SHP77 (cell line): Measurements from ENCODE around the gene CCNB1IP1.
"Not testable (repeated sequence)": the region's sequence is repeated elsewhere in the genome, so short reads cannot be mapped to it uniquely, and the experiment has no call there.

Experiments used
- DNase-seq, 2 experiments: peaks; one replicate each; lab custom pipeline; 2025; lab: John Stamatoyannopoulos, UW

The CCNB1IP1 gene, protein sequence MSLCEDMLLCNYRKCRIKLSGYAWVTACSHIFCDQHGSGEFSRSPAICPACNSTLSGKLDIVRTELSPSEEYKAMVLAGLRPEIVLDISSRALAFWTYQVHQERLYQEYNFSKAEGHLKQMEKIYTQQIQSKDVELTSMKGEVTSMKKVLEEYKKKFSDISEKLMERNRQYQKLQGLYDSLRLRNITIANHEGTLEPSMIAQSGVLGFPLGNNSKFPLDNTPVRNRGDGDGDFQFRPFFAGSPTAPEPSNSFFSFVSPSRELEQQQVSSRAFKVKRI

DNA sequence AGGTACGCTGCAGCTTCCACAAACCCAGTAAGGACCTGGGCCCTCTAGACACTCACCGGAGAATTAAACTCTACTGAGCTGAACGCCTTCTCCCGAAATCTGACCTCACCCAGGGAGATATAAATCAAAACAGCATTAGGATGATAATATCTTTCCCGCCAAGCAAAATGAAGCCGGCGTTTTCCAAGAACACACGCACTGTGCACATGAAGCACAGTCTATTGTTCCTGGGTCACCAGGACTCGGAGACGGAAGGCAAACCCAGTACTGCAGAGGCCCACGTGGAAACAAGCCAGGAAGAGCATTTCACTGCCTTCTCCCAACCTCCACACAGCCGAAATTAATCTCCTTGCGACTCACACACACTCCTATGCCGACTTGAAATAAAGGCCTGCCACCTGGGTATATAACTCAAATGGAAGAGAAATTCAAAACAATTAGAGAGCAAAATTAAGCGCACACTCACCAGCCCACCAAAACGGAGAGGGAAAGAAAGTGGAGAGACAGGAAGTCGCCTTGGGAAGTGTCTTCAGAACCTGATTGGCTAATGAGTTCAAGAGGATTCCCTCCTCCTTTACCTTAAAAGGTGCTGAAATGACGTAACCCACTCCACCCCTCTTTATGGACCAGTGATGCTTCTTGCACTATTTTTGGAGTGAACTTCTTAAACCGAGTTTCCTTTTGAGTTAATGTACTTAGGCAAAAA, at the start of gene CCNB1IP1:
Gene CCNB1IP1, minus strand, starts transcription at position 492 of the 706 bp plus-strand sequence. CDS start 16,756 bp downstream, outside the sequence.
- peak; percentile 93 to 97 for DNase-seq

DNA sequence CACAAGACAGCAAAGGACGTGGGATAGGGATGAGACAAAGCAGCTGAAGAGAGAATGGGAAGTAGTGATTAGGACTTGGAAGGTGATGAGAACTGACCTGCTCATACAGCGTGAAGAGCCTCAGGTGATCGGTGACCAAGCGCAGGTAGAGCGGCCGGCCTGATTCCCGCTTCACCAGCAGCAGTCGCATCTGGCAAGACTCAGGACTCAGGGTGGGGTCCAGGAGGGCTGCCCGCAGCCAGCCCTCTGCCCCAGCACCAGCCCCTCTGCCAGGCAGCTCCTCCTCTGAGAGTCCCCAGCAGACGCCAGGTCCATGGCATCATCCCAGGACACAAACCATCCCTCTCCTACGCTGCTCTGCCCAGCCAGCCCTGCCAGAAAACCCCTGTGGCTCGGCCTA, 49.4 kb upstream of the CCNB1IP1 start:
- DNase-seq: no peak

DNA sequence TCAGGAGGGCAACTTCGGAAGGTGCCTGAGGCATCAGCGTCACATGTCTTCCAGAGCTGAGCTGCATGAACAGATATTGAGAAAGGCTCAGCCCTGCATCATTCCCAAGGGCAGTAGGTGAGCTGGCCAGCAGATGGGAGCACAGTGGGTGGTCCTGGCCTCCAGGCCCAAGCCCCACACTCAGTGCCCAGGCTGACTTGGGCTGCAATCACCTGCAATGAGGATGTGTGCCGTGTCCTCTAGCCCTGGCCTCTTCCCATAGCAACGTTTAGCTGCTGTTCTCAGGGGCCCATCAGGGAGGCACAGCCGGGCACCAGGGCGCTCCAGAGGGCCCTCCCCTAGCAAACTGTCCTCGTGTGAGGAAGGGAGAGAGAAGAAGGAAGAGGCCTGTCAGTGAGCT, 48.3 kb upstream of the CCNB1IP1 start:
- DNase-seq: no peak

DNA sequence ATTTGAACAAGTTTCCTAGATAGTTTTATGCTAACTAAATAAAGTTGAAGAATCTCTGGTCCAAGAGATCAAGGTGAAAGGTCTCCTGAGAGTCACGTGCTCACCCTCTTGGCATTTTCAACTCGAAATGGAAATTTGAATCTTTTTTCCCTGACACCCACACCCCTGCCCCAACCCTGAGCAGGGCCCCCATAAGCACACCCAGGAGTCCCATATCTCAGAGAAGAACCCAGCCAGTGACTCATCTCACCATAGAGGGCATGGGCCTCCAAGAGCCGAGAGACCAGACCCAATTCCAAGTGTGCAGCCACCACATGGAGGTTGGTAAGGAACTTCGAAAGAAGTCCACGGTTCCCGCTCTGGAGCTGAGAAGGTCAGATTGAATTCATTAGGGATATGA, 47.6 kb upstream of the CCNB1IP1 start:
- no peak for DNase-seq

DNA sequence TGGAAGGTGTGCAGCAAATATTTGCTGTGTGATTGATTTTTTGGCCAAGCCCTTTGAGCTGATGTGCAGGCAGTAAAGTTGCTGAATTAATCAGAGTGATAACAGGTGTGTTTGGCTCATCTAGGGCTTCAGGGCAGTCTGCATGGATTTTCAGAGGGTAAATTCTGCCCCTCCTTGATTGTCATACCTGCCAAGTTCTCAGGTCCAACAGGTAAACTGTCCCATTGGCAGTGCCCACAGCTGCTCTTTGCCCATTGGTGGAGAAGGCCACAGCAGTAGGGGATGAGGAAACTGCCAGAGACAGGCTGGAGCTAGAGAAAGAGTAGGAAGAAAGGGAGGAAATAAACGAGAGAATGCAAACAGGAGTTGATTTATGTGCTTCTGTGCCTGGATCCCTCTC, 46.7 kb upstream of the CCNB1IP1 start:
- DNase-seq: no peak

DNA sequence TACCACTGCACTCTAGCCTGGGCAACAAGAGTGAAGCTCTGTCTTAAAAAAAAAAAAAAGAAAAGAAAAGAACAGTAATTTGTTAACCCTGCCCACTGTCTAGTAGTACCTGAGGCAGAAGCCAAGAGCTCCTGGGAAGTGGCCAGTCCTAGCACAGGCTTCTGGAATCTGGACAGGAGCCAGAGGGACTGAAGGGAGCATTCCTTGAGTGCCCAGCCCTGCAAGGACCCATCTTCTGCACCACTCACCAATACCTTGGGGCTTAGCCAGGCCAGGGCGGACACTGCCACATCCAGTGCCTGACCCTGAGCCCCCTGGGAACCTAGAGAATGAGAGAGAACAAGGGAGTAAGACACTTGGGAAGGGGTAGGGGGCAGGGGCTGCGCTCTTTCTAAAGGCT, 44.1 kb upstream of the CCNB1IP1 start:
- DNase-seq: no peak

DNA sequence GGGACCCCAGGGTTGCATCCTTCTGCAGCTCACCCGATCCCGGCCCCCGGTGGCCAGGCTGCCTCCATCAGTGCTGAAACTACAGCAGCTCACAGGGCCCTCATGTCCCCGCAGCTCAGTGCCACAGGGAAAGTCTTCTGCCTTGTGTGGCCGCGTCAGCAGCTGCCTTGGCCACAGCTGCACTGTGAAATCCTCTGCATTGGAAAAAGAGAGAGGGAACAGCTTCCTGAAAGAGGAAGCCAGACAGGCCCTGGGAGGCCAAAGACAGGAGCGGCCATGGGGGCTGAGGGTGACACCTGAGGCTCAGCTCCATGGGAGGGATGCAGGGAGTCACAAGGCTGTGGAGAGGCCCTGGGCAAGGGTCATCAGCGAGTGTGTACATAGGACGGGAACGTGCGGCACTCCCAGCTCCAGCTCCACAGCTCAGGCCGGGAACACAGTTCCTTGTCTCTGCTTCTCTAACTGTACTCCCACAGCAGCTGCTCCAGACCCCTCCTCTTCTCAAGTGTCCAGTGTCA, 43.1 kb upstream of the CCNB1IP1 start:
- DNase-seq: no peak

DNA sequence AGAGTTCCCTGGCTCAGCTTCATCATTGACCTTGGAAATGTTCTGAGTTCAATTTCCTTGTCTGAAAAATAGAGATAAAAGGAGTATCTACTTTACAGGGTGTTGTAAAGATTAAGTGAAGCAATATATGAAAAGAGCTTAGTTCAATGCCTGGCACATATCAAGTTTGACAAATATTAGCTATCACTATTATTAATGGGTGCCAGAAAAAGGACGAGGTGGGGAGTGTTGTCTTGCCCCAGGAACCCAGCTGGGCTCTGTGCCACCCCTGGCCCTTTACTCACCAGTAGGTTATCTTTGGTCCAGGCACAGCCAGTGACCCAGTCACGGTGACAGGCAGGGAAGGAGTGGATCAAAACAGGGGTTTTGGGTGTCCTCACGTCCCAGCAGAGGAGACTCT, 42.4 kb upstream of the CCNB1IP1 start:
- DNase-seq: no peak

DNA sequence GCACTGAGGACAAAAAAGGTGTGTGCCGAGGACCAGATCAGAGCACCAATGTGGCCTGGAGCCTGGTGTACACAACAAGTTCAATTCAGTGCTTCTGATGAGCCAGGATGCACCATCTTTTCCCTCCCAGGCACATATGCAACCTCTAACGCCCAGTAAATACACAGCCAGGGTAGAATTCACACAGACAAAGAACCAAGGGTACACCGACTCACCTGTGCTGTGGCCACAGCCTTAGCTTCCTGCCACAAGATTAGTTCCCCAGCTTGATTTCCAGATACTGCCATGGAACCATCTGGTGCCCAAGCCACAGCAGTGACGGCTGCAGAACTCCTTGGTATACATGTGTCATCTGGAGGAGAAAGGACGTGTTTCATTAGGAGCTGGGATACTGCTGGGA, 39.7 kb upstream of the CCNB1IP1 start:
- no peak for DNase-seq

DNA sequence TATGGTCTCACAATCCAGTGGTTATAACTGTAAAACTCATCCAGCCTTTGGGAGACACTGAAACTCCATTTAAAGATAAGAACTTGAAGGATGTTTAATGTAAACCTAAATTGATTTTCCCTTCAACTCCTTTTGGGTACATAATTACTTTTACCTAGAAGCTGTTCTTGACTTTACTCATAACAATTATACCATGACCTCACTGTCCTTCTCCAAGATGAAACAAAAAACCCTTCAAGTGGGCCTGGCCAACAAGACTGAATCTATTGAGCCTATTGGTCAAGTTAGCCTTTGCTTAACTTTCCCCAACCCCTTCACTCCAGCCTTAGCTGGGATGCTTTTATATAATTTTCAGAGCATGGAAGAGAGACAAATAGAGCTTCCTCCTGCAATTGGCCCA, 32.8 kb upstream of the CCNB1IP1 start:
- DNase-seq: no peak

DNA sequence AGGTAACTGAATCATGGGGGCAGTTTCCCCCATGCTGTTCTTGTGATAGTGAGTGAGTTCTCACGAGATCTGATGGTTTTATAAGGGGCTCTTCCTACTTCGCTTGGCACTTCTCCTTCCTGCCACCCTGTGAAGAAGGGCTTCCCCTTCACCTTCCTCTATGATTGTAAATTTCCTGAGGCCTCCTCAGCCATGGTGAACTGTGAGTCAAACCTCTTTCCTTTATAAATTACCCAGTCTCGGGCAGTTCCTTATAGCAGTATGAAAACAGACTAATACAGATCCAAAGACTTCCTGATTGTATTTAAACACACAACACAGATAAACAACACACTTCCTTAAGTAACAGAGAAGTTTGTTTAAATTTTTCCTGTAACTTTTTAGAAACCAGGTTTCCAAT, 25.4 kb upstream of the CCNB1IP1 start:
- not testable (repeated sequence) for DNase-seq

DNA sequence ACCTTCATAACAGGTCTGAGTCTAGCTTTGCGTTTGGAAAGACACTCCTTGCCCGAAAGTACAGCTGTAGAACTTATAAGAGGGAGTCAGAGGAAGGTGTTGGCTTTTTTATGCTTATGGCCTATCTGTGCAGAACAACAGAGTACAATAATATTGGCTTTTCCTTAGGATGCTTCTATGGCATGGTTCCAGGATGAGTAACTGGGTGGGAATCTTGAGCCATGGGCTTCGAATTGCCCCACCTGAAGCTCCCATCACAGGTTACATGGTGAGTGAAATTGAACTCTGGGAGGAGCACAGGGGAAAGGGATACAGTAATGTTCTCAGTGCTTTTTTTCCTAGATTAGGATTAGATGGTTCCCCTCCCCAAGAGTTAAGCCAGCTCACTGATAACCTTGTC, 23.3 kb upstream of the CCNB1IP1 start:
- DNase-seq: no peak

DNA sequence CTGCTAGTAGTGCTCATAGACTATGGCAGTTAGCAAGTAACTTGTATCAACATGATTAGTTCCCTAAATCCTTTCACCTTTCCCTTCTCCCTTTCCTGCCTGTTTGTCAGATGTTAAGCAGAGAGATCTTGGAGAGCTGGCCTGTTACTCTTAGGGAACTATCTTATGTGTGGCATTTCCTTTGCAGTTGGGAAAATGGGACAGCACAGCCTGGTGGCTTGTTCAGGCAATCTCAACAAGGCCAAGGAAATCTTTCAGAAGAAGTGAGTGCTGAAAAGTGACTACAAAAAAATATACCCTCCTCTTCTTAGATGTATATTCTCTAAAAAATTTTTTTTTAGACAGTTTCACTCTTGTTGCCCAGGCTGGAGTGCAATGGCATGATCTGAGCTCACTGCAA, 17.8 kb upstream of the CCNB1IP1 start:
- no peak for DNase-seq

DNA sequence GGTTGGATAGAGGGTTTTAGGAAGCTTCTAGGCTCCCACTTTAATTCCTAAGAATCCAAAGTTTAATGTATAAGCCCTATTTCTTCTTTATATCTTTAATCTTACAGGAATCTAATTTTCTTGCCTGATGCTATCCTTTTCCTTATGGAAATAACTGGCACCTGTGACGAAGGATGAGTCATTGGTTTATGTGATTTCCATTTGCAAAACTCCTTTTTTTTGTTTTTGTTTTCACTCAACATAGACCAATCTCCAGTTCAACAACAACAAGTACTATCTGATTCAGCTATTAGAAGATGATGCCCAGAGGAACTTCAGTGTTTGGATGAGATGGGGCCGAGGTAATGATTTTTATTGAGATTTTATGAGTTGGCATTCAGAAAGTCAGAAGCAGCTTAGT, 17.2 kb upstream of the CCNB1IP1 start:
- no peak for DNase-seq

DNA sequence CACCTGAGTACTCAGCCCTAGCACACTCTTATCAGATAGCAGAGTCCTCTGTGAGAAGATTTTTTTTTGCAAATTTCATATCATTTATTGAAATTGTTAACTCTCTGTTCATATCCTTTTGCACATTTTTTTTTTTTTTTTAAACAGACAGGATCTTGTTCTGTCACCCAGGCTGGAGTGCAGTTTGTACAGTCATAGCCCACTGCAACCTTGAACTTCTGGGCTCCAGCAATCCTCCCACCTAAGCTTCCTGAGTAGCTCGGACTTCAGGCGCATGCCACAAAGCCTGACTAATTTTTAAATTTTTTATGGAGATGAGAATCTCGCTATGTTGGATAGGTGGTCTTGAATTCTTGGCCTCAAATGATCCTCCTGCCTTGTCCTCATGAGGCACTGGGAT, 14.7 kb upstream of the CCNB1IP1 start:
- DNase-seq: no peak

DNA sequence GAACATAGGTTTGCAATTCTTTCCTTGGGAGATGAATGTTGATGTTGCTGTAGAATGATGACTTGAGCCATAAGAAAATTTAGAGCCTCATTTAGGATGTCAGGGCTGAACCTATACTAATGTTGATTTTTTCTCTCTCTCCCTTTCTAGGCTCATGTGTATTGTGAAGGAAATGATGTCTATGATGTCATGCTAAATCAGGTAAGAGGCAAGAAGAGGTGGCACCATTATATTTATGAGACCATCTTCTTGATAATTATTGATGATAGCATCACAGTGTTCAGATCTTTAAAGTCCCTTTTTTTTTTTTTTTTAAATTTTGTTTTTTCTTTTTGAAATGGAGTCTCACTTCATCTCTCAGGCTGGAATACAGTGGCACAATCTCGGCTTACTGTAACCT, 13.6 kb upstream of the CCNB1IP1 start:
- DNase-seq: no peak

DNA sequence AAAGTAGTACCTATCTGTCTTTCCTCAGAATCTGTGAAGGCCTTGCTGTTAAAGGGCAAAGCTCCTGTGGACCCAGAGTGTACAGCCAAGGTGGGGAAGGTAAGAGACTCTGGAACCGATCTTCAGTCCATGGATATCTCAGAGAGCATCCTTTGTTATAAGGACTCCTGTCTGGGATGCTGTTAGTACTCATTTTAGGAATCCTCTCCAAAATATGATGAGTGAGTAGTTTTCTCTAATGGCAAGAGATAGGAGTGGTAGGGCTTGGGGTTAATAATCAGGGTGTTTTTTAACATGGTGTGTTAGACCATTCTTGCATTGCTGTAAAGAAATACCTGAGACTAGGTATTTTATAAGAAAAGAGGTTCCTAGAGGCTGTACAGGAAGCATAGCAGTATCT, 12.3 kb upstream of the CCNB1IP1 start:
- DNase-seq: no peak

DNA sequence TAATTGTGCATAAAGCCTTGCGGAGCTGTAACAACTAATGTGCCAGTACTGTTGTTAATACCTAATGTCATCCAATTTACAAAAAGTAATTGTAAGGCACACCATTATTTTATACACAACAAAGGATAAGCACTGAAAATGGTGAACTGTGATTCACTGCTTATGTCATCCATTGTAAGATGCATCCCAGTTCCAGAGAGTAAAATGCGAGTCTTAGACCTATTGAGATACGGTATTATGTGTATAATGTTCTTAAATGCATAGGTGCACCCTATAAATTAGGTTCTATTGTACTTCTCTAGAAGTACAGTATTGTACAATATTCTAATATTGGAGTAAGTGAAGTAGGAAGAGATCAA, 10.8 kb upstream of the CCNB1IP1 start:
- no peak for DNase-seq

DNA sequence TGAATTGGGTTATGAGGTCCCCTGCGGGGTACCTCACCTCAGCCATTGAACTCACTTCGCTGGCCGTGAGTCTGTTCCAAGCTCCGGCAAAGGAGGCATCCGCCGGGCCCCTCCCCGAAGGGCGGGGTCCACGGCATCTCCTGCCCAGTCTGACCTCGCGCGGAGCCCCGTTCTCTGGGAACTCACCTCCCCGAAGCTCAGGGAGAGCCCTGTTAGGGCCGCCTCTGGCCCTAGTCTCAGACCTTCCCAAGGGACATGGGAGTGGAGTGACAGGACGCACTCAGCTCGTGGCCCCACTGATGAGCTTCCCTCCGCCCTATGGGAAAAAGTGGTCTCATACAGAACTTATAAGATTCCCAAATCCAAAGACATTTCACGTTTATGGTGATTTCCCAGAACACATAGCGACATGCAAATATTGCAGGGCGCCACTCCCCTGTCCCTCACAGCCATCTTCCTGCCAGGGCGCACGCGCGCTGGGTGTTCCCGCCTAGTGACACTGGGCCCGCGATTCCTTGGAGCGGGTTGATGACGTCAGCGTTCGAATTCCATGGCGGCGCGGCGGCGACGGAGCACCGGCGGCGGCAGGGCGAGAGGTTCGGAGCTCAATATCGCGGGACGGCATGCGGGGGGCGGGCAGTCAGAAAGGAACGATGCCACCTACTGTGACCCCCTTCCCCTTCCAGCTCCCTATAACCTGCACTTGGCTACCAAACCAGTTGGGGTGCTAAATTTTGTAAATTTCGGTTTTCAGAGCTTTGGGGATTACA, 10.2 kb upstream of the CCNB1IP1 start, which contains the start of gene PARP2:
Gene PARP2, plus strand, starts transcription at position 544 of the 770 bp plus-strand sequence. Its CDS starts 7 bp downstream, at position 551.
- DNase-seq: peak; percentile 100

DNA sequence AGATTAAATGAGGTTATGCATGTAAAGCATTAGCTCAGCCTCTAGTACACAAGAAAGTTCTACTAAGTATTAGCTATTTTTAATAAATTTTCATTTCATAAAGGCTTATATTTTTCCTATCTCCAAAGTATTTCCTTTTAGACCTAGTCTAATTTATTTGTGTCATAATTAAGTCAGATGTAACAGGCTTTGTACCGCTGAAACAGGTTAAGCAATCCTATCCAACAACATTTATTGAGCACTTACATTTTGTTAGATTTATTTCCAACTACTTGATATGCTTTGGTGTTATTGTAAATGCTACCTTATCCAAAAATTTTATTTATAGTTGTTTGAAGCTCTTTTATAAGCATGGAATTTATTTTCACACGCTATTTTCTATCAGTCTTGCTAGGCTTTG, 8.6 kb upstream of the CCNB1IP1 start:
- DNase-seq: no peak

DNA sequence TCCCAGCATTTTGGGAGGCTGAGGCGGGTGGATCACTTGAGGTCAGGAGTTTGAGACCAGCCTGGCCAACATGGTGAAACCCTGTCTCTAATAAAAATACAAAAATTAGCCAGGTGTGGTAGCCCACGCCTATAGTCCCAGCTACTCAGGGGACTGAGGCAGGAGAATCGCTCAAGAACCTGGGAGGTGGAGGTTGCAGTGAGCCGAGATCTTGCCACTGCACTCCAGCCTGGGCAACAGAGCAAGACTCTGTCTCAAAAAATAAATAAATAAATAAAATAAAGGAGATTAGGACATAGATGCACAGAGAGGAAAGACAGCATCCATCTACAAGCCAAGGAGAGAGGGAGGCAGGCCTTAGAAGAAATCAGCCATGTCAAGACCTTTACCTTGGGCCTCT, 8.0 kb upstream of the CCNB1IP1 start:
- DNase-seq: not testable (repeated sequence)

DNA sequence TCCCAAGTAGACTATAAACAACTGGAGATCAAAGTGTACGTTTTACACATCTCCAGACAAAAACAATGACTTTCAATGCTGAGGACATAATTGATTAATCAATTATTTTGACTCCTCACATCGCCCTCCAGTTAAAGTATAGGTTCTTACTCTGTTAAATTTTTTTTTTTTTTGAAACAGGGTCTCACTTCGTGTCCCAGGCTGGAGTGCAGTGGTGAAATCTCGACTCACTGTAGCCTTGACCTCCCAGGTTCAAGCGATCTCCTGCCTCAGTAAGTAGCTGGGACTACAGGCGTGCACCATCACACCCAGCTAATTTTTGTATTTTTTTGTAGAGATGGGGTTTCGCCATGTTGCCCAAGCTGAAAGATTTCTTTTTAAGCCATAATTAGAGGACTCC, 938 bp upstream of the CCNB1IP1 start:
- DNase-seq: no peak

DNA sequence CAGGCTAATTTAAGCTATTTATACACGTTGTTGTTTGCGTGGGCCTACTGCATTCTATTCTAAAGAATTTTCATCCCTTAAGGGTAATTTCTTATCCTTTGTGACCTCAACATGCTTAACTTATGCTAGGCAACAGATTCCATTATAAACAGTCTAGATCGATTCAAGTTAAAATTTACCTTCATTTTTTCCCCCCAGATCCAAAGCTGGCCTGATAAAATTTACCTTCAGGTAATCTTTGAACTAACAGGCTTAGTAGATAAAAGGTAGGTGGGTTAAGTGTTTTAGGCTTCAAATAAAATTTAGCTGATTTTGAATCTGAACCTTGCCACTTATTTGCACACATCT, 389 bp upstream of the CCNB1IP1 start:
- DNase-seq: no peak
